PFSK-1 (cell line): Measurements from ENCODE around the gene VDAC2.

Experiments used
- FOXP2 ChIP-seq: optimal IDR thresholded peaks from 2 replicates; pipeline ENCODE3; 2011; ENCODE audit warnings: borderline replicate concordance, control low read depth, inconsistent platforms; ENCODE audit not compliant: insufficient read depth; ENCODE audit errors: extremely low read length, extremely low read depth
- POLR2AphosphoS5 ChIP-seq: IDR thresholded peaks from 2 replicates; pipeline ENCODE4 v1.6.1; 2012; ENCODE audit warnings: low read depth, mild to moderate bottlenecking, control low read depth, low read length, moderate library complexity
- REST ChIP-seq, 2 experiments: IDR thresholded peaks; 2 replicates each; pipeline versions ENCODE4 v1.6.1 to v1.8.0; 2011 to 2012; ENCODE audit warnings: low read depth in 2 of 2, low read length in 2 of 2, control low read depth in 1 of 2, inconsistent platforms in 1 of 2, mild to moderate bottlenecking in 1 of 2, moderate library complexity in 1 of 2; ENCODE audit not compliant: insufficient read depth in 1 of 2
- SIN3A ChIP-seq: IDR thresholded peaks from 2 replicates; pipeline ENCODE4 v1.6.1; 2012; ENCODE audit warnings: mild to moderate bottlenecking, low read length, moderate library complexity, borderline replicate concordance; ENCODE audit not compliant: insufficient read depth
- TAF1 ChIP-seq: IDR thresholded peaks from 2 replicates; pipeline ENCODE4 v1.6.1; 2012; ENCODE audit warnings: low read length, control low read depth, borderline replicate concordance; ENCODE audit not compliant: insufficient read depth

DNA sequence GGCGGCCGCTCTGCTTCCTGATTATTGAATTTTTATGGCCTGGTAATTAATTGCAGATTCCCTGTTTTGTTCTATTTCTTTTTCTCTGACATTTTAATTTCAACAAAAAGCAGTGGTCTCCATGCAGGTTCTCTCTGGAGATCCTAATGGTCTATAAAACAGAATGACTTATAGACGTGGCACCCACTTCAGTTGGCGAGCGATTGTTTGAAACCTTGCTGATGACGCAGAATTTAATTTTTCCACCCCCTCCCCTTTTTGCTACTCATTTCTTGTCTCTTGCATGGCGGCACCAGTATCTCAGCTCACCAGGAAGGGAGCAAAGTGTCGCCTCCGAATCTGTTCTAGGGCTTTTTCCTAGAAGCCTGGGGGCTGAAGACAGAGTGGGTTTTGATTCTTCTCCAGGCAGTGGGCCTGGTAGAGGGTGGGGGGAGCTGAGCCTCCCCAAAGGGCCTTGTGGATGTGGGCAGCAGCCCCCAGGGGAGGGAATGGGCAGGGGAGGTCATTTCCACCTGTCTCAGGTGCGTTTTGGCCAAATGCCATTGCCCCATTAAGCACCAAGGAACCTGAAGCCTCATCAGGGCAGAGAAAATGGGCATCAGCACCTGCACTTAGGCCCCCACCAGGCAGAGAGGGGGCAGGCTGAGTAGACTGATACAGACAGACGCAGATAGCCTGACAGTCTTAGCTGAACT is 28.6 kb downstream of the VDAC2 start:
- no peak for TF ChIP-seq POLR2AphosphoS5
- TF ChIP-seq TAF1, result no peak
- no peak for TF ChIP-seq SIN3A
- TF ChIP-seq REST (IDR thresholded peaks at IDR 0.05; ENCODE audit: insufficient read depth in 1 of 2, low read depth in 2 of 2, low read length in 2 of 2), result no peak
- TF ChIP-seq FOXP2, result no peak
